ENCODE measurements around the gene SARS2. TPM values are rescaled to one million over a fixed set of nuclear protein-coding genes. Genes with fewer than 3 reads are reported as not detected.
"Not testable (repeated sequence)": the region's sequence is repeated elsewhere in the genome, so short reads cannot be mapped to it uniquely, and the experiment has no call there.

The SARS2 gene
- total RNA-seq, 2 donors from 2014 or later: 6.3 to 14.1 TPM

DNA sequence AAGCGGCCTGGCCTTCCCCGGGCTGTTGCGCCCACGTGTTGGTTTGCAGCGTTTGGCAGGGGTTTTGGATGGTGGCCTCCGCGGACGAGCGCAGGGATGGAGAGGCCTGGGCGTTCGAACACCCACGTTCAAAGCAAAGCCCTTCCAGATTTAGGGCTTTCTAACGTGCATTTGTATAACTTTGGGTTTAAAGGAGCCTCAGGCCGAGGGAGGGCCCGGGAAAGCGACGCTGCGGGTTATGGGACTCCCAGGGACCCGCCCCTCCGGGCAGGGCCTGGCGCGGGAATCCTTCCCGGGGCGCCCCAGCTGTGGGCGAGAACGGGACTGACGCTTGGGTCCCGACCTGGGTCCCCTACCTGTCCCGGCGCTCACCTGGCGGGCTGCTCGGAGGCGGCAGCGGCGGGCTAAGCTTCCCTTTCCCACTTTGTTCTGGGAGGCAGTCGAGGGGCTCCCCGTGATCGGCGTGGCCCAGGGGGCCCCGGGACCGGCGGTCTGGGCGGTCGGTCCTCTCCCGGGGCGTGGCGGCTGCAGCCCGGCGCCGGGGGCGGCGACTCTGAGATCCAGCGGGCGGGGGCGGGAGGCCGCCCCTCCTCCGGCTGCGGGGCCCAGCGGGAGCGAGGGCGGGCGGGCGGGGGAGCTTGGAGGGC lies 44.8 kb upstream of the SARS2 start, which contains the start of gene FBXO17:
Gene FBXO17, minus strand, starts transcription at position 529 of the 647 bp plus-strand sequence. CDS start 25,423 bp downstream, outside the sequence.
- Histone ChIP-seq H3K9me3 (no peaks in the 10 kb centered on the region), H3K27me3 (replicated peaks; ENCODE audit: insufficient read depth) (no peaks in the 10 kb centered on the region), H3K36me3 (no peaks in the 10 kb centered on the region), H3K4me1 (ENCODE audit: control insufficient read depth in 1 of 2, low read depth in 2 of 2) (peaks cover 7 to 20% of the 10 kb centered on the region in 2 donors), H3K4me3 (peak within 1 kb of the TSS; percentile 82), H3K27ac (peak within 1 kb of the TSS; percentile 84 to 91)
- no peak for ATAC-seq (ENCODE audit: insufficient number of reproducible peaks, low FRiP score, low read depth)
- TF ChIP-seq, protein P1, sequence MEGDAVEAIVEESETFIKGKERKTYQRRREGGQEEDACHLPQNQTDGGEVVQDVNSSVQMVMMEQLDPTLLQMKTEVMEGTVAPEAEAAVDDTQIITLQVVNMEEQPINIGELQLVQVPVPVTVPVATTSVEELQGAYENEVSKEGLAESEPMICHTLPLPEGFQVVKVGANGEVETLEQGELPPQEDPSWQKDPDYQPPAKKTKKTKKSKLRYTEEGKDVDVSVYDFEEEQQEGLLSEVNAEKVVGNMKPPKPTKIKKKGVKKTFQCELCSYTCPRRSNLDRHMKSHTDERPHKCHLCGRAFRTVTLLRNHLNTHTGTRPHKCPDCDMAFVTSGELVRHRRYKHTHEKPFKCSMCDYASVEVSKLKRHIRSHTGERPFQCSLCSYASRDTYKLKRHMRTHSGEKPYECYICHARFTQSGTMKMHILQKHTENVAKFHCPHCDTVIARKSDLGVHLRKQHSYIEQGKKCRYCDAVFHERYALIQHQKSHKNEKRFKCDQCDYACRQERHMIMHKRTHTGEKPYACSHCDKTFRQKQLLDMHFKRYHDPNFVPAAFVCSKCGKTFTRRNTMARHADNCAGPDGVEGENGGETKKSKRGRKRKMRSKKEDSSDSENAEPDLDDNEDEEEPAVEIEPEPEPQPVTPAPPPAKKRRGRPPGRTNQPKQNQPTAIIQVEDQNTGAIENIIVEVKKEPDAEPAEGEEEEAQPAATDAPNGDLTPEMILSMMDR (IDR thresholded peaks at IDR 0.05): no peak
- no peak for DNase-seq (ENCODE audit: low spot score)

DNA sequence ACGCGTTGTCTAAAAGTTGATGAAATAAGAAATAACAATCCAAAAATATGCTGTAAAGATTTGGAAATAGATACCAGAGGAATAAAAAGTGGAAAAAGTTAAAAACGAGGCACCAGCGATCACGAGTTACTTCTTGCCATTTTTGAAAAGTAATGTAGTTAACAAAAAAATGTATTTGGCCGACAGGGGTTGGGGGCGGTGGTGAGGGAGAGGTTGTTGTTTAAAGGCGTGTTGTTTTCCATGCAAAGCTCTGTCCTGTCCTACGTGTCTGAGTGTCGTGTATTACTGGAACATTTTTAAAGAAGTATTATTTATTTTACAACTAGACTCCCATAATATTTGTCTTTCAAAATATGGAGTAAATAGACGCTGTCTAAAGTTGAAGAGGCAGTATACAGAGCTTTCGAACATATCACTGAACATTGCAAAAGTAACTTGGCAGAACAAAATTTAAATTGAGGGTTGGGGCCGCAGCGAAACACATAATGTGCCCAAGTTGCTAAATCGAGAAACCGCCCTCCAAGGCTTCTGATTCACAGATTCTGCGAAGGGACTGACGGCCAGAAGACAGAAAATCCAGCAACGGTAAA lies 44.2 kb upstream of the SARS2 start:
- DNase-seq (ENCODE audit: low spot score): no peak
- Histone ChIP-seq H3K4me3 (peak overlapping the region; percentile 82), H3K27ac (peak overlapping the region; percentile 84 to 91), H3K4me1 (ENCODE audit: control insufficient read depth in 1 of 2, low read depth in 2 of 2) (peaks cover 7 to 20% of the 10 kb centered on the region in 2 donors), H3K9me3 (no peaks in the 10 kb centered on the region), H3K27me3 (replicated peaks; ENCODE audit: insufficient read depth) (no peaks in the 10 kb centered on the region), H3K36me3 (no peaks in the 10 kb centered on the region)
- TF ChIP-seq, protein P1 (IDR thresholded peaks at IDR 0.05): no peak
- ATAC-seq (ENCODE audit: insufficient number of reproducible peaks, low FRiP score, low read depth): no peak

- TF ChIP-seq, protein P1 (IDR thresholded peaks at IDR 0.05): no peak
- no peak overlapping the region for H3K27ac ChIP-seq
- DNase-seq (ENCODE audit: low spot score) (no peak), ATAC-seq (ENCODE audit: insufficient number of reproducible peaks, low FRiP score, low read depth) (no peak)
- no peaks in the 10 kb centered on the region for H3K27me3 ChIP-seq (replicated peaks; ENCODE audit: insufficient read depth)
- peaks cover 7 to 19% of the 10 kb centered on the region in 2 donors for H3K4me1 ChIP-seq (ENCODE audit: control insufficient read depth in 1 of 2, low read depth in 2 of 2)
- H3K4me3 ChIP-seq: no peak overlapping the region
- H3K9me3 ChIP-seq: no peaks in the 10 kb centered on the region
- no peaks in the 10 kb centered on the region for H3K36me3 ChIP-seq
Observed at GRCh38 chr19:38971672-38972071, 41.1 kb upstream of the SARS2 start.

DNA sequence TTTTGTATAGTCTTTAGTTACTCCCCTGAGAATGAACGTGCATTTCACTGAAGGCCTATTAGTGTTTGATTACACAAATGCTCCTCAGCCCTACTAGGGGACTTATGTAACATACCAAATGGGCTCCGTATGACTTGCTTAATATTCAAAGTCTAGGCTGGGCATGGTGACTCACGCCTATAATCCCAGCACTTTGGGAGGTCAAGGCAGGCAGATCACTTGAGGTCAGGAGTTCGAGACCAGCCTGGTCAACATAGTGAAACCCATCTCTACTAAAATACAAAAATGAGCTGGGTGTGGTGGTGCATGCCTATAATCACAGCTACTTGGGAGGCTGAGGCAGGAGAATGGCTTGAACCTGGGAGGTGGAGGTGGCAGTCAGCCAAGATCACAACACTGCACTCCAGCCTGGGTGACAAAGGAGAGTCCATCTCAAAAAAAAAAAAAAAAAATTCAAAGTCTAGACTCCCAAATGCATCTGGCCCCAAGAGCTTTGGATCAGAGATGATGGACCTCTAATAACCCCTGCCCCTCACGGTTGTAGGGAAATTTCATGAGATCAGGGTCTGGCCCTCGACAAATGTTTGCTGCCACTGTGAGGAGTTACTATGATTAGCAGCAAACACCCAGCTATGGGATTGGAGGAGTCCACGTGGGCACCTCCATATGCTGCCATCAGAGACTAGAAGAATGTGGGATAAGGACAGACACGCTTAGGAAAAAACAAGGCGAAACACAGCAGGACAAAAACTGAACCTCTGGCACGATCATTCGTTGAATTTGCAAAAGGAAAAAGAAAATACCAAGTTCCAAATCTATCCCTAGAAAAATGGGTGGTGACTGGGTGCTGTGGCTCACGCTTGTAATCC lies 40.3 kb upstream of the SARS2 start:
- TF ChIP-seq, protein P1 (IDR thresholded peaks at IDR 0.05): no peak
- Histone ChIP-seq H3K27ac (no peak overlapping the region), H3K4me1 (ENCODE audit: control insufficient read depth in 1 of 2, low read depth in 2 of 2) (peaks cover 4 to 11% of the 10 kb centered on the region in 2 donors), H3K36me3 (no peaks in the 10 kb centered on the region), H3K27me3 (replicated peaks; ENCODE audit: insufficient read depth) (no peaks in the 10 kb centered on the region), H3K9me3 (no peaks in the 10 kb centered on the region), H3K4me3 (no peak overlapping the region)
- DNase-seq (ENCODE audit: low spot score) (no peak), ATAC-seq (ENCODE audit: insufficient number of reproducible peaks, low FRiP score, low read depth) (no peak)

- not testable (repeated sequence) for H3K4me3 ChIP-seq; ATAC-seq (ENCODE audit: insufficient number of reproducible peaks, low FRiP score, low read depth); H3K9me3 ChIP-seq; H3K36me3 ChIP-seq; H3K27me3 ChIP-seq (replicated peaks; ENCODE audit: insufficient read depth); DNase-seq (ENCODE audit: low spot score); H3K4me1 ChIP-seq (ENCODE audit: control insufficient read depth in 1 of 2, low read depth in 2 of 2); H3K27ac ChIP-seq
Observed at GRCh38 chr19:38966149-38966548, 35.6 kb upstream of the SARS2 start.

Data from thoracic aorta (tissue), 2 donors.